GM12878 (cell line): ENCODE measurements around the gene PFKP. TPM values are rescaled to one million over a fixed set of nuclear protein-coding genes. Genes with fewer than 3 reads are reported as not detected.

ENCODE experiments used
- ATF7 ChIP-seq: fragments of 450-650 bp; IDR thresholded peaks from 2 replicates; pipeline ENCODE4 v1.6.1; 2016; ENCODE audit warnings: low read depth, mild to moderate bottlenecking
- EZH2 ChIP-seq: IDR thresholded peaks from 2 replicates; pipeline ENCODE4 v1.6.1; 2012; ENCODE audit warnings: low read depth, mild to moderate bottlenecking, control low read depth, inconsistent platforms, low read length, borderline replicate concordance; ENCODE audit not compliant: control insufficient read depth
- MYB ChIP-seq: fragments of 150-350 bp; IDR thresholded peaks from 2 replicates; pipeline ENCODE4 v1.6.1; 2014; ENCODE audit warnings: mild to moderate bottlenecking, low read depth, low read length, borderline replicate concordance
- NKRF ChIP-seq: fragments of 450-650 bp; conservative IDR thresholded peaks from 2 replicates; pipeline ENCODE4 v1.6.1; 2017; ENCODE audit warnings: mild to moderate bottlenecking, moderate library complexity
- RELA ChIP-seq: fragments of 450-650 bp; IDR thresholded peaks from 2 replicates; pipeline ENCODE4 v1.8.0; 2014; ENCODE audit warnings: borderline replicate concordance; ENCODE audit not compliant: partially characterized antibody
- RUNX3 ChIP-seq: IDR thresholded peaks from 2 replicates; pipeline ENCODE4 v1.6.1; 2012; ENCODE audit warnings: low read length, inconsistent platforms
- polyA plus RNA-seq, 11 experiments: library from polyadenylated mRNA; depleted of rRNA in 4 of 11; unstranded in 6 of 11; stranded (reverse) in 5 of 11; fragments of >200 nt; fragmentation: Nextera tagmentation in 4 of 11; fragmentation: Illumina TruSeq in 1 of 11; extraction: Ambion mirVana in 4 of 11; extraction: Trizol in 1 of 11; gene quantifications; 1 replicate in 1 of 11; 2 replicates in 10 of 11; pipeline versions ENCODE4 v1.2.1 to v1.2.3, GENCODE V29; 2011 to 2016; ENCODE audit warnings: inconsistent platforms in 2 of 11, missing spikeins in 2 of 11, low read depth in 1 of 11
- total RNA-seq, 4 experiments: library from RNA; depleted of rRNA in 3 of 4; stranded (reverse); fragments of >200 nt in 3 of 4; fragmentation: Illumina TruSeq in 1 of 4; extraction: Trizol in 1 of 4; gene quantifications; 2 replicates each; pipeline versions ENCODE4 v1.2.1 to v1.2.3, GENCODE V29; 2013 to 2021
- TF ChIP-seq, protein P1 (sequence below): fragments of 450-650 bp; IDR thresholded peaks from 2 replicates; pipeline ENCODE4 v1.6.1; 2018; ENCODE audit warnings: mild to moderate bottlenecking, low read depth, moderate library complexity; ENCODE audit not compliant: partially characterized antibody

The PFKP gene
- total and polyA plus RNA-seq, 10 of the 15 experiments (the other 5 are each of a cell fraction or from before 2014, with no cell fraction given) = 27.0 to 145 (median 95.7) TPM

DNA sequence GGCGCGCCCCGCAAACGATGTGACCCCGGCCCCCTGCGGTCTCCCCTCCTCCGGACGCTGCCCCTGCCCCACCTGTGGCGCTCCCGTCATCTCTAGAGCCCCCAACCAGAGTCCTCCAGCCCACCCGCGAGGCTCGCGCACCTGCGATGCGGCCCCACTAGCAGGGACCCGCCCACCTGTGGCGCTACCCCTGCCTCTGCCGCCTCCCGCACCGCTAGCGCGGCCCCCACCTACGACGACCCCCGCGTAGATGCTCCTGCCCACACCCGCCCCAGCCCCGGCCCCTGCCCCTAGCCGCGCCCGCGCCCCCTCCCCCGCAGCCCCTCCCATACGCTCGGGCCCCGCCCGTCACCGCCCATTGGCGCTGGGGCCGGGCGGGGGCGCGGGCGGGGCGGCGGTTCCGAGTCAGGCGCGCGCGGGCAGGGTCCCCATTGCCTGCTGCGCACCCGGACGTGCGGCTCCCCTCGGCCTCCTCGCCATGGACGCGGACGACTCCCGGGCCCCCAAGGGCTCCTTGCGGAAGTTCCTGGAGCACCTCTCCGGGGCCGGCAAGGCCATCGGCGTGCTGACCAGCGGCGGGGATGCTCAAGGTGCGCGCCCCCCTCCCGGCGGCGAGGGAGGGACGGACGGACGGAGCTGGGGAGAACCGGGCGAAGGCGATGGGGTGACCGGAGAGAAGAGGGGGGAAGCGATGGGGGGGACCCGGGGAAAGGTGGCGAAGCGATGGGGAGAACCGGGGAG is at the start of gene PFKP (continued):
- TF ChIP-seq, protein P1, sequence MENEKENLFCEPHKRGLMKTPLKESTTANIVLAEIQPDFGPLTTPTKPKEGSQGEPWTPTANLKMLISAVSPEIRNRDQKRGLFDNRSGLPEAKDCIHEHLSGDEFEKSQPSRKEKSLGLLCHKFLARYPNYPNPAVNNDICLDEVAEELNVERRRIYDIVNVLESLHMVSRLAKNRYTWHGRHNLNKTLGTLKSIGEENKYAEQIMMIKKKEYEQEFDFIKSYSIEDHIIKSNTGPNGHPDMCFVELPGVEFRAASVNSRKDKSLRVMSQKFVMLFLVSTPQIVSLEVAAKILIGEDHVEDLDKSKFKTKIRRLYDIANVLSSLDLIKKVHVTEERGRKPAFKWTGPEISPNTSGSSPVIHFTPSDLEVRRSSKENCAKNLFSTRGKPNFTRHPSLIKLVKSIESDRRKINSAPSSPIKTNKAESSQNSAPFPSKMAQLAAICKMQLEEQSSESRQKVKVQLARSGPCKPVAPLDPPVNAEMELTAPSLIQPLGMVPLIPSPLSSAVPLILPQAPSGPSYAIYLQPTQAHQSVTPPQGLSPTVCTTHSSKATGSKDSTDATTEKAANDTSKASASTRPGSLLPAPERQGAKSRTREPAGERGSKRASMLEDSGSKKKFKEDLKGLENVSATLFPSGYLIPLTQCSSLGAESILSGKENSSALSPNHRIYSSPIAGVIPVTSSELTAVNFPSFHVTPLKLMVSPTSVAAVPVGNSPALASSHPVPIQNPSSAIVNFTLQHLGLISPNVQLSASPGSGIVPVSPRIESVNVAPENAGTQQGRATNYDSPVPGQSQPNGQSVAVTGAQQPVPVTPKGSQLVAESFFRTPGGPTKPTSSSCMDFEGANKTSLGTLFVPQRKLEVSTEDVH = no peak
- TF ChIP-seq RELA (no peak), ATF7 (no peak), RUNX3 (no peak), EZH2 (no peak), MYB (no peak), NKRF (peak; percentile 64)
